Bronchial epithelial cell (primary cell): Measurements from ENCODE around the gene TIMM22. TPM values are rescaled to one million over a fixed set of nuclear protein-coding genes. Genes with fewer than 3 reads are reported as not detected.

ENCODE experiments used
- DNase-seq: peaks from one replicate; pipeline ENCODE4 v3.0.0-alpha.2; 2010; ENCODE audit warnings: low read depth
- FAIRE-seq: peaks from 2 replicates; lab custom pipeline; 2011; peaks lifted over from hg19 to GRCh38; lab: Jason Lieb, UNC
- H3K27me3 ChIP-seq: 2 replicates; pipeline ENCODE4 v1.5.1; 2011; ENCODE audit warnings: low read length; ENCODE audit not compliant: control insufficient read depth, insufficient read depth
- H3K36me3 ChIP-seq: 2 replicates; pipeline ENCODE4 v1.5.1; 2011; ENCODE audit warnings: low read length; ENCODE audit not compliant: control insufficient read depth, insufficient read depth
- H3K4me3 ChIP-seq: 2 replicates; pipeline ENCODE4 v1.5.1; 2011; ENCODE audit warnings: mild to moderate bottlenecking, low read depth, low read length, control low read depth
- total RNA-seq: library from RNA; depleted of rRNA; stranded (reverse); fragments of >200 nt; gene quantifications from 2 replicates; pipeline ENCODE4 v1.2.1, GENCODE V29; 2014
- TF ChIP-seq, protein P1 (sequence below): IDR thresholded peaks from 2 replicates; pipeline ENCODE4 v1.5.1; 2011; ENCODE audit warnings: mild to moderate bottlenecking, moderate library complexity, low read length, control low read depth, inconsistent platforms; ENCODE audit not compliant: insufficient read depth, severe bottlenecking

The TIMM22 gene
- total RNA-seq, 1 donor from 2014 or later = 16.3 TPM

DNA sequence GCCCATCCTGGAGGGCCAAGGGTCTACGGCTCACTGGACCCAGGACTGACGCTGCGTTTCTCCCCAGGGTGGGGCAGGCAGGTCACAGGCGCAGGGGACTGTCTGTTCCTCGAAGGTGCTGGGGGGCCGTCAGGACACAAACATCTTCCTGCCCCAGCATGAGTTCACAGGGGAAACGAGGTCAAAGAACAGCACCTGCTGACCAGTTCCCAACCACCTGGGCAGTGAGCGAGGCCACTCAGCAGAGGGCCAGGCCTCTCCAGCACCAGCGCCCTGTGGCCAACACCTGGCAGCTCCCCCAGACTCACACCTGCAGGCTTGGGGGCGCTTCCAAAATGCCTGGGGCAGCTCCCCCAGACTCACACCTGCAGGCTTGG is 29.7 kb downstream of the TIMM22 start:
- Histone ChIP-seq H3K4me3 (no peak overlapping the region), H3K27me3 (no peaks in the 10 kb centered on the region), H3K36me3 (peaks cover 2% of the 10 kb centered on the region)
- DNase-seq (no peak), FAIRE-seq (peak; percentile 43)
- TF ChIP-seq, protein P1, sequence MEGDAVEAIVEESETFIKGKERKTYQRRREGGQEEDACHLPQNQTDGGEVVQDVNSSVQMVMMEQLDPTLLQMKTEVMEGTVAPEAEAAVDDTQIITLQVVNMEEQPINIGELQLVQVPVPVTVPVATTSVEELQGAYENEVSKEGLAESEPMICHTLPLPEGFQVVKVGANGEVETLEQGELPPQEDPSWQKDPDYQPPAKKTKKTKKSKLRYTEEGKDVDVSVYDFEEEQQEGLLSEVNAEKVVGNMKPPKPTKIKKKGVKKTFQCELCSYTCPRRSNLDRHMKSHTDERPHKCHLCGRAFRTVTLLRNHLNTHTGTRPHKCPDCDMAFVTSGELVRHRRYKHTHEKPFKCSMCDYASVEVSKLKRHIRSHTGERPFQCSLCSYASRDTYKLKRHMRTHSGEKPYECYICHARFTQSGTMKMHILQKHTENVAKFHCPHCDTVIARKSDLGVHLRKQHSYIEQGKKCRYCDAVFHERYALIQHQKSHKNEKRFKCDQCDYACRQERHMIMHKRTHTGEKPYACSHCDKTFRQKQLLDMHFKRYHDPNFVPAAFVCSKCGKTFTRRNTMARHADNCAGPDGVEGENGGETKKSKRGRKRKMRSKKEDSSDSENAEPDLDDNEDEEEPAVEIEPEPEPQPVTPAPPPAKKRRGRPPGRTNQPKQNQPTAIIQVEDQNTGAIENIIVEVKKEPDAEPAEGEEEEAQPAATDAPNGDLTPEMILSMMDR = no peak

GRCh38 chr17:1027044-1027443 is 30.1 kb downstream of the TIMM22 start:
- DNase-seq (no peak), FAIRE-seq (no peak)
- Histone ChIP-seq H3K27me3 (no peaks in the 10 kb centered on the region), H3K36me3 (peaks cover 2% of the 10 kb centered on the region), H3K4me3 (no peak overlapping the region)
- TF ChIP-seq, protein P1 = no peak

DNA sequence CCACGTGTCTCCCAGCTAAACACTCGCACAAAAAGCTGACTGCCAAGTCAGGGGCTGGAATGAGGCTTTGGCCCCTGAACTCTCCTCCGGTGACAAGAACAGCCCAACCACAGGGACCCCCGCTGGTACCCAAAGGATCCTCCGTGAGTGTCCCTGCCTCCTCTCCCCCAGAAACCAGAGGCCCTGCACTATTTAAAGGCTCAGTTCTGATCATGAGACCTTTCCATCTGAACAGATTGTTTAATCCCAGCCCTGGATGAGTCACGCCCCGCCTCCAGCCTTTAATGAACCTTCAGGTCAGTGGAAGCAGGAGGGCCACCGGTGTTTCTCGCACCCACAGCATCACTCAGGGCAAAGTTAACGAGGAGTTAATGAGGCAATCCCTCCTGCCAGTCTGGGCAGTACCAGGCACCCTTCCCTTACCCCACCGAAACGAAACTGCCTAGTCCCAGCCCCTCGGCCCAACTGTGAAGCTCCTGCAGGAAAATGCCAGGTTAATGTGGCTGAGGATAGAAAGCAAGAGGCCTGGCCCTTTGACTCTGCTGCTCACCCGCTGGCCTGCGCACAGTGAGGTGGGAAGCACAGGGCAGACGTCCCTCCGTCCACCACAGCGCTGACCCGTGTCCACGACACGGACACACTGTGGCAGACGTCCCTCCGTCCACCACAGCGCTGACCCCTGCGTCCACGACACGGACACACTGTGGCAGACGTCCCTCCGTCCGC is 32.4 kb downstream of the TIMM22 start:
- Histone ChIP-seq H3K4me3 (no peak overlapping the region), H3K27me3 (no peaks in the 10 kb centered on the region), H3K36me3 (peaks cover 7% of the 10 kb centered on the region)
- TF ChIP-seq, protein P1 = no peak
- FAIRE-seq (peak; percentile 81), DNase-seq (peak; percentile 22)

- Histone ChIP-seq H3K36me3 (peaks cover 7% of the 10 kb centered on the region), H3K27me3 (no peaks in the 10 kb centered on the region), H3K4me3 (no peak overlapping the region)
- TF ChIP-seq, protein P1 = no peak
- FAIRE-seq (no peak), DNase-seq (no peak)
These were observed 33.2 kb downstream of the TIMM22 start for GRCh38 chr17:1029922-1030644.

DNA sequence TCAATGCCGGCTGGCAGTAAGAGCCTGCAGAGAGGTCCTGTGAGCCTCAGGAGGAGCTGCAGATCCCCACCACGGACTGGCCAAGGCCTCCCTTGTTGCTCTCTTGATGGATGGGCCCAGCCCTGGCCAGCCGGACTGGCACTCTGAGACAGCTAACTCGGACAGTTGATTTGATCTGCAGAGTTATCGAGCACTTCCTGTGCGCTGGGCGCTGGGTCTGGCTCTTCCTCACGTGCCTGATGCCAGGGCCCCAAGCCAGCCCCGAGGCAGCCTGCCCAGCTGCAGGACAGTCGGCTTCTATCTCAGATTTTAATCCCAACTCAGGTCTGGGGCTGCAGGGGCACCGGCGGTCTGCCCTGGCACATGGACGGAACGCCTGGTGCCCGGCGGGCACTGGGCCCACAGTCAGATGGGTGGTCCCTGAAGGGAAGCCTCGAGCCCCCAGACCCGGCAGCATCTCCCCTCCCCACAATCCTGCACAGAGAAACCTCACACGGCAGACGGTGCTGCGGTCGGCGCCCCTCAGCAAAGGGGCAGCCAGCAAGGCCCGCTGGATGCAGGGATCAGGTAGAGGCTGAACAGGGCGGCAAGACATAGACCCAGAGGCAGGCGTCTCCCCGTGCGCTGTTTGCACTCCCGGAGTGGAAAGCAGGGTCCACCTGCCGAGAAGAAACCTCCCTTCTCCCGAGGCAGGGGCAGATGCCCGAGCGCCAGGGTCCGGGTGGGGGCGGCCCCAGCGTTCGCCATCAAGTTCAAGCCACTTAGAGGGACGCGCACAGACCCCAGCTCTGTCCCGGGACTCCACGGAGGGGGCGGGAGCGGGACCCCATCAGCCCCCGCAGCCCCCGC is 34.0 kb downstream of the TIMM22 start:
- Histone ChIP-seq H3K27me3 (no peaks in the 10 kb centered on the region), H3K4me3 (no peak overlapping the region), H3K36me3 (peaks cover 7% of the 10 kb centered on the region)
- DNase-seq = no peak
- TF ChIP-seq, protein P1 = no peak
- FAIRE-seq = no peak
